Heart left ventricle (tissue), 16 donors: ENCODE data around the gene CDK3. TPM values are rescaled to one million over a fixed set of nuclear protein-coding genes. Genes with fewer than 3 reads are reported as not detected.

Source experiments
- ATAC-seq, 4 donors: fragments of 200-7000 bp; cut with Tn5 transposase; one replicate each; pipeline ENCODE4 v1.9.1; 2020 to 2022; ENCODE audit warnings: moderate library complexity in 4 of 4, mild to moderate bottlenecking in 3 of 4, moderate number of reproducible peaks in 1 of 4
- DNase-seq, 5 donors: peaks; one replicate each; pipeline ENCODE4 v3.0.0-alpha.2; 2020
- H3K27ac ChIP-seq, 12 donors: fragments of 200-600 bp; sonication (generic) in 4 of 12; one replicate each; pipeline versions ENCODE4 v1.5.0 to v1.8.0; 2016 to 2022; ENCODE audit warnings: mild to moderate bottlenecking in 2 of 12
- H3K27me3 ChIP-seq, 9 donors: fragments of 200-600 bp; sonication (generic) in 2 of 9; one replicate each; pipeline versions ENCODE4 v1.5.1 to v1.8.0; 2016 to 2022; ENCODE audit warnings: mild to moderate bottlenecking in 3 of 9
- H3K36me3 ChIP-seq, 9 donors: fragments of 200-600 bp; sonication (generic) in 2 of 9; one replicate each; pipeline versions ENCODE4 v1.5.0 to v1.8.0; 2018 to 2022; ENCODE audit warnings: mild to moderate bottlenecking in 2 of 9
- H3K4me1 ChIP-seq, 12 donors: fragments of 200-600 bp; sonication (generic) in 4 of 12; one replicate each; pipeline versions ENCODE4 v1.5.0 to v1.8.0; 2016 to 2022; ENCODE audit warnings: mild to moderate bottlenecking in 3 of 12
- H3K4me3 ChIP-seq, 12 donors: fragments of 200-600 bp; sonication (generic) in 4 of 12; one replicate each; pipeline versions ENCODE4 v1.5.0 to v1.8.0; 2017 to 2022; ENCODE audit warnings: mild to moderate bottlenecking in 9 of 12, moderate library complexity in 4 of 12
- H3K9me3 ChIP-seq, 12 donors: fragments of 200-600 bp; sonication (generic) in 4 of 12; one replicate each; pipeline versions ENCODE4 v1.5.0 to v1.8.0; 2016 to 2022; ENCODE audit warnings: mild to moderate bottlenecking in 1 of 12
- CTCF ChIP-seq, 12 donors: fragments of 200-600 bp; sonication (generic) in 4 of 12; IDR thresholded peaks; one replicate each; pipeline versions ENCODE4 v1.5.0 to v1.8.0; 2018 to 2022; ENCODE audit warnings: antibody characterized with exemption in 12 of 12, mild to moderate bottlenecking in 5 of 12
- POLR2A ChIP-seq, 2 donors: fragments of 450-650 bp; IDR thresholded peaks; one replicate each; pipeline ENCODE4 v1.6.1; 2017; ENCODE audit warnings: antibody characterized with exemption in 2 of 2, mild to moderate bottlenecking in 2 of 2, moderate library complexity in 2 of 2
- WGBS, 4 donors: extraction: QIAGEN DNeasy Blood & Tissue Kit in 2 of 4; methylation state at CpG; one replicate each; pipeline versions ENCODE4 v1.1.5 to v1.1.7; 2013 to 2018; 5-methylcytosine and 5-hydroxymethylcytosine counted together
- intact Hi-C, 10 donors: fragments of 100-400 bp; cut with DNase I; formaldehyde crosslinking; loops; one replicate each; pipeline versions ENCODE4 v1.11.1 to v1.14.2; 2022
- polyA plus RNA-seq, 2 donors: library from polyadenylated mRNA; stranded (reverse); fragments of 200-250 nt; gene quantifications; one replicate each; pipeline ENCODE4 v1.2.3, GENCODE V29; 2013
- total RNA-seq, 9 donors: library from RNA; depleted of rRNA in 2 of 9; stranded (reverse); fragments of >200 nt in 2 of 9; fragmentation: NEBNext Ultra II Directional in 3 of 9; extraction: Animal tissue kit (Norgen Biotek cat#: 25700) in 3 of 9; gene quantifications; one replicate each; pipeline versions ENCODE4 v1.1.0 to v1.2.4, GENCODE V29; 2016 to 2023
- donor health status: ischemic (EF 13 %, LVEDD 7.1; RV severe dilation, severe dysfunction).
- donor health status: healthy with polysubstance abuse.
- donor health status: DM: no; HTN: yes; CAD: no.
- donor health status: DM: no; HTN: no; CAD: no.
- donor health status: ischemic (EF 25% LVEDD 6.9; RV normal size, moderate dysfunction).
- donor health status: ischemic (EF 25% LVEDD 5.7; RV mildly dilated, moderate dysfunction).
- donor health status: healthy.
- donor health status: DM: yes; HTN: yes; CAD: no.
- donor health status: ischemic (EF 35%, LVEDD 5.7; RV mildly dilated, moderate dysfunction).
- donor health status: nonischemic (EF 11% LVEDD 7.7; RV severe dilation, severe dysfunction).
- donor health status: DM: yes; HTN: yes; CAD: no.
- donor health status: PGD.
- donor health status: ischemic (EF 29% LVEDD 5.4; RV normal size, mild dysfunction).
- donor health status: nonischemic (EF 23%, LVEDD 6.1; RV moderate dilation, normal function).

Gene CDK3
- total and polyA plus RNA-seq, 11 donors, result 0.46 to 3.6 (median 1.6) TPM; not detected in 2

- Histone ChIP-seq H3K9me3 (no peaks in the 10 kb centered on the region), H3K4me3 (no peak overlapping the region), H3K27ac (no peak overlapping the region), H3K4me1 (peaks cover 0 to 6% (median 0%) of the 10 kb centered on the region in 12 donors), H3K36me3 (peaks cover 5 to 100% (median 98%) of the 10 kb centered on the region in 9 donors), H3K27me3 (no peaks in the 10 kb centered on the region)
- DNase-seq (no peak), ATAC-seq (no peak)
- no peak for TF ChIP-seq CTCF (IDR thresholded peaks at IDR 0.05)
- no peak for TF ChIP-seq POLR2A (IDR thresholded peaks at IDR 0.05)
- 85 to 88% (median 87%) methylated on average over 9 of the region's 9 CpGs for WGBS, 4 donors
- intact Hi-C loops, result no loop called here
These were observed 48.1 kb downstream of the CDK3 start for GRCh38 chr17:76048711-76049110.

GRCh38 chr17:76049239-76049638 is 48.6 kb downstream of the CDK3 start:
- ATAC-seq (no peak), DNase-seq (no peak)
- Histone ChIP-seq H3K4me1 (peaks cover 0 to 6% (median 0%) of the 10 kb centered on the region in 12 donors), H3K4me3 (no peak overlapping the region), H3K9me3 (no peaks in the 10 kb centered on the region), H3K27ac (no peak overlapping the region), H3K27me3 (no peaks in the 10 kb centered on the region), H3K36me3 (peaks cover 3 to 100% (median 98%) of the 10 kb centered on the region in 9 donors)
- 85 to 86% (median 86%) methylated on average over 3 of the region's 3 CpGs for WGBS, 4 donors
- intact Hi-C loops, result no loop called here
- TF ChIP-seq POLR2A (IDR thresholded peaks at IDR 0.05) (no peak), CTCF (IDR thresholded peaks at IDR 0.05) (no peak)

GRCh38 chr17:76049836-76050537 is 49.3 kb downstream of the CDK3 start:
- H3K27ac ChIP-seq, result peak overlapping the region in 1 of 12 donors; percentile 29
- H3K4me3 ChIP-seq, result no peak overlapping the region
- no peaks in the 10 kb centered on the region for H3K9me3 ChIP-seq
- peaks cover 0 to 6% (median 0%) of the 10 kb centered on the region in 12 donors for H3K4me1 ChIP-seq
- 92 to 95% (median 94%) methylated on average over 15 of the region's 15 CpGs for WGBS, 4 donors
- H3K36me3 ChIP-seq, result peaks cover 0 to 100% (median 98%) of the 10 kb centered on the region in 9 donors
- ATAC-seq (no peak), DNase-seq (no peak)
- H3K27me3 ChIP-seq, result no peaks in the 10 kb centered on the region
- intact Hi-C loops, result no loop called here
- TF ChIP-seq CTCF (IDR thresholded peaks at IDR 0.05) (no peak), POLR2A (IDR thresholded peaks at IDR 0.05) (no peak)

- ATAC-seq (no peak), DNase-seq (no peak)
- intact Hi-C loops, result no loop called here
- WGBS, 4 donors, result 78 to 95% (median 88%) methylated on average over 11 of the region's 11 CpGs
- no peaks in the 10 kb centered on the region for H3K9me3 ChIP-seq
- H3K36me3 ChIP-seq, result peaks cover 0 to 100% (median 98%) of the 10 kb centered on the region in 9 donors
- peaks cover 0 to 6% (median 0%) of the 10 kb centered on the region in 12 donors for H3K4me1 ChIP-seq
- no peaks in the 10 kb centered on the region for H3K27me3 ChIP-seq
- no peak for TF ChIP-seq POLR2A (IDR thresholded peaks at IDR 0.05)
- TF ChIP-seq CTCF (IDR thresholded peaks at IDR 0.05), result no peak
- H3K4me3 ChIP-seq, result no peak overlapping the region
- H3K27ac ChIP-seq, result peak overlapping the region in 1 of 12 donors; percentile 29
These were observed 50.1 kb downstream of the CDK3 start for GRCh38 chr17:76050538-76051467.
